Nephron progenitor cell (in vitro differentiated cells): Measurements from ENCODE around the gene LMBRD1.

Source experiments
- DNase-seq: peaks from one replicate; pipeline ENCODE4 v3.0.0; 2021
- H3K27ac Mint-ChIP-seq: 2 replicates; pipeline ENCODE4 v1.8.0; 2021; ENCODE audit warnings: mild to moderate bottlenecking, moderate library complexity, mixed read lengths
- H3K27me3 Mint-ChIP-seq: 2 replicates; pipeline ENCODE4 v1.8.0; 2021; ENCODE audit warnings: mild to moderate bottlenecking, low read depth, mixed read lengths; ENCODE audit not compliant: poor library complexity
- H3K36me3 Mint-ChIP-seq: 2 replicates; pipeline ENCODE4 v1.8.0; 2021; ENCODE audit warnings: low read depth, mixed read lengths
- H3K4me1 Mint-ChIP-seq: 2 replicates; pipeline ENCODE4 v1.8.0; 2021; ENCODE audit warnings: mixed read lengths
- H3K4me3 Mint-ChIP-seq: 2 replicates; pipeline ENCODE4 v1.8.0; 2021; ENCODE audit warnings: mild to moderate bottlenecking, moderate library complexity, mixed read lengths
- H3K9me3 Mint-ChIP-seq: 2 replicates; pipeline ENCODE4 v1.8.0; 2021; ENCODE audit warnings: mild to moderate bottlenecking, moderate library complexity, mixed read lengths
- TF ChIP-seq, protein P1 (sequence below): fragments of 200-600 bp; sonication (generic); IDR thresholded peaks from 2 replicates; pipeline ENCODE4 v1.5.0; 2021; ENCODE audit warnings: antibody characterized with exemption

LMBRD1 gene

GRCh38 chr6:69758214-69758613 lies 38.6 kb downstream of the LMBRD1 start:
- Mint-ChIP-seq H3K4me1 (no peaks in the 10 kb centered on the region), H3K36me3 (peaks cover 29% of the 10 kb centered on the region), H3K9me3 (peaks cover 30% of the 10 kb centered on the region), H3K27ac (no peak overlapping the region), H3K4me3 (no peak overlapping the region), H3K27me3 (no peaks in the 10 kb centered on the region)
- DNase-seq = no peak
- TF ChIP-seq, protein P1, sequence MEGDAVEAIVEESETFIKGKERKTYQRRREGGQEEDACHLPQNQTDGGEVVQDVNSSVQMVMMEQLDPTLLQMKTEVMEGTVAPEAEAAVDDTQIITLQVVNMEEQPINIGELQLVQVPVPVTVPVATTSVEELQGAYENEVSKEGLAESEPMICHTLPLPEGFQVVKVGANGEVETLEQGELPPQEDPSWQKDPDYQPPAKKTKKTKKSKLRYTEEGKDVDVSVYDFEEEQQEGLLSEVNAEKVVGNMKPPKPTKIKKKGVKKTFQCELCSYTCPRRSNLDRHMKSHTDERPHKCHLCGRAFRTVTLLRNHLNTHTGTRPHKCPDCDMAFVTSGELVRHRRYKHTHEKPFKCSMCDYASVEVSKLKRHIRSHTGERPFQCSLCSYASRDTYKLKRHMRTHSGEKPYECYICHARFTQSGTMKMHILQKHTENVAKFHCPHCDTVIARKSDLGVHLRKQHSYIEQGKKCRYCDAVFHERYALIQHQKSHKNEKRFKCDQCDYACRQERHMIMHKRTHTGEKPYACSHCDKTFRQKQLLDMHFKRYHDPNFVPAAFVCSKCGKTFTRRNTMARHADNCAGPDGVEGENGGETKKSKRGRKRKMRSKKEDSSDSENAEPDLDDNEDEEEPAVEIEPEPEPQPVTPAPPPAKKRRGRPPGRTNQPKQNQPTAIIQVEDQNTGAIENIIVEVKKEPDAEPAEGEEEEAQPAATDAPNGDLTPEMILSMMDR = no peak

DNA sequence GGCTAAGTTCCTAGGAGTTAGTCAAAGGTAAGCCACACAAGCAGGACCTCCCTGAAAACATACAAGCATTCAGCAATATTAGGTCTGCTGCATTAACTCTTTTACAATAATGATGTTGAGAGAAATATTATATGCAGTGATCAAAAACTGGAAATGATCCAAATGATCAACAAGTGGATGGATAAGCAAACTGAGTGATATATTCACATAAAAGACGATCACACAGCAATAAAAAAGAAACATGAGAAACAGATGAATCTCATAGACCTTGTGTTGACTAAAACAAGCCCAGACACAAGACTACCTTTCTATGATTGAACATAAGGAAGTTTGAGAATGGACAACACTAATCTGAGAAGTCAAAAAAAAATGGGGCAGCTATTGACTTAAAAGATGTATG lies 39.9 kb downstream of the LMBRD1 start:
- TF ChIP-seq, protein P1 = no peak
- no peak overlapping the region for H3K27ac Mint-ChIP-seq
- H3K27me3 Mint-ChIP-seq = no peaks in the 10 kb centered on the region
- peaks cover 16% of the 10 kb centered on the region for H3K36me3 Mint-ChIP-seq
- no peak for DNase-seq
- peaks cover 30% of the 10 kb centered on the region for H3K9me3 Mint-ChIP-seq
- H3K4me3 Mint-ChIP-seq = no peak overlapping the region
- no peaks in the 10 kb centered on the region for H3K4me1 Mint-ChIP-seq

DNA sequence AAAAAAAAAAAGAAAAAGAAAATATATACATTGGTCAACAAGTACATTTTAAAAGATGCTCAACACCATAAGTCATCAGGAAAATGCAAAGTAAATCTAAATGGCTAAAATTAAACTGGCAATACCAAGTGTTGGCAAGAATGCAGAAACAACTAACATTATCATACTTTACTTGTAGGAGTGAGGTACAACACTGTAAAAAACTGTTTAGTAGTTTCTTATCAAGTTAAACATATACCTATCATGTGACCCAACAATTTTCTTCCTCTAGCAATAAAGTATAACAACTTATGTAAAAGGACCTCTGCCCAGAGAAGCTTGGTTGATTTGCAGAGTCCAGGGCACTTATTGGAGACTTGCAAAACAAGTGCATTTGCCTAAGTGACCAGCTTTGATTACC lies 40.4 kb downstream of the LMBRD1 start:
- Mint-ChIP-seq H3K9me3 (peaks cover 30% of the 10 kb centered on the region), H3K36me3 (peaks cover 16% of the 10 kb centered on the region), H3K4me1 (no peaks in the 10 kb centered on the region), H3K4me3 (no peak overlapping the region), H3K27ac (no peak overlapping the region), H3K27me3 (no peaks in the 10 kb centered on the region)
- TF ChIP-seq, protein P1 = no peak
- no peak for DNase-seq

- TF ChIP-seq, protein P1 = no peak
- peaks cover 11% of the 10 kb centered on the region for H3K36me3 Mint-ChIP-seq
These were observed 61.8 kb downstream of the LMBRD1 start for GRCh38 chr6:69735027-69735426.

GRCh38 chr6:69732640-69733039 lies 64.2 kb downstream of the LMBRD1 start:
- Mint-ChIP-seq H3K9me3 (no peaks in the 10 kb centered on the region), H3K4me3 (no peak overlapping the region), H3K27ac (no peak overlapping the region), H3K36me3 (peaks cover 9% of the 10 kb centered on the region), H3K27me3 (no peaks in the 10 kb centered on the region), H3K4me1 (peaks cover 11% of the 10 kb centered on the region)
- TF ChIP-seq, protein P1 = no peak
- no peak for DNase-seq

More at GRCh38 chr6:69735027-69735426, 61.8 kb downstream of the LMBRD1 start:
- H3K27me3 Mint-ChIP-seq = no peaks in the 10 kb centered on the region
- DNase-seq = peak; percentile 2
- H3K4me3 Mint-ChIP-seq = no peak overlapping the region
- H3K27ac Mint-ChIP-seq = no peak overlapping the region
- no peaks in the 10 kb centered on the region for H3K9me3 Mint-ChIP-seq
- peaks cover 11% of the 10 kb centered on the region for H3K4me1 Mint-ChIP-seq

DNA sequence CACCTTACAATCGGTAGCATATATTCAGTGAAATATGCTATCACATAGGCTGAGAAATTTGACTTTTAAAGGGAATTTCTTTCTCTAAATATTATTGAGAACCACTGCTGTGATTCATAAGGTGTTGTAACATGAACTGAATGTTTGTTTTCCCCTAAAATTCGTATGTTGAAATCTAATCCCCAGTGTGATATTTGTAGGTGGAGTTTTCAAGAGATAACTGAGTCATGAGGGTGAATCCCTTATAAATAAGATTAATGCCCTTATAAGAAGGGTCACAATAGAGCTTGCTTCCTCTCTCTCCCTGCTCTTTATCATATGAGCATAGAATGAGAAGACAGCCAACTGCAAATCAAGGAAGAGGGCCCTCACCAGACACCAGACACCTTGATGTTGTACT lies 64.8 kb downstream of the LMBRD1 start:
- Mint-ChIP-seq H3K27me3 (no peaks in the 10 kb centered on the region), H3K4me3 (no peak overlapping the region), H3K27ac (no peak overlapping the region), H3K9me3 (no peaks in the 10 kb centered on the region), H3K36me3 (peaks cover 9% of the 10 kb centered on the region), H3K4me1 (peaks cover 11% of the 10 kb centered on the region)
- no peak for DNase-seq
- TF ChIP-seq, protein P1 = no peak
